SHP77 (cell line): ENCODE data around the gene SUFU.
"Not testable (repeated sequence)": the region's sequence is repeated elsewhere in the genome, so short reads cannot be mapped to it uniquely, and the experiment has no call there.

Experiments used
- DNase-seq, 2 experiments: peaks; one replicate each; lab custom pipeline; 2025; lab: John Stamatoyannopoulos, UW

SUFU gene

DNA sequence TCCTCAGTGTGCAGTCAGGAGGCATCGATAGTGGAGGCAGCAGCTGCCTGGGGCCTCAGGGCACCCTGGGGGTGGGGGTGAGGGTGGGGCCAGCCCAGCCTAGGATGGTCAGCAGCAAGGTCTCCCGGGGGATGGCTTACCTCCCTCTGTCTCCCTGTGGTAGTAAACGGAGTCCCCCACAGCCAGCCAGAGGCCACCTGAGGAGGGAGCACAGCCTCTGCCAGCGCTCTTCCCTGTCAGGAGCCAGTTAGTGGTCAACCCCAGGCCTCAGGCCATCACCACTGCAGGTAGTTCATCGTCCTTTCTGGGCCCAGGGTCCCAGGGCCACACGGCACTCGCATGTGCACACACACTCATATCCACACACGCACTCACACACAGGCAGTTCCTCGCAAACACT lies 23.4 kb upstream of the SUFU start:
- DNase-seq, result no peak

DNA sequence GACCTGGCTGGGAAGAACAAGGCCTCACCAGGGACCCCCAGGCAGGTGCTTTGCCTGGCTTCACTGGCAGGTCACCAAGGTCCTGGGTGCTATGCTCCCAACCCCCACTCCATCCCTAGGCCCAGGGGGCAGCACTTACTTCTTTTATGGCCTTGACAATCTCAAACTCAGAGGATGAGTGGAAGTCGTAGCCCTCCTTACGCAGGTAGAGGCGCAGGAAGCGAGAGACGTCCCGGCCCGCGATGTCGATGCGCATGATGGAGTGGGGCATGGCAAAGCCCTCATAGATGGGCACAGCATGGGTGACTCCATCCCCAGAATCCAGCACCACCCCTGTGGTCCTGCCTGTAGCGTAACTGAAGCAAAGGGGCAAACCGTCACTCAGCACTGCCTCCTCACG lies 19.8 kb upstream of the SUFU start:
- DNase-seq, result no peak

DNA sequence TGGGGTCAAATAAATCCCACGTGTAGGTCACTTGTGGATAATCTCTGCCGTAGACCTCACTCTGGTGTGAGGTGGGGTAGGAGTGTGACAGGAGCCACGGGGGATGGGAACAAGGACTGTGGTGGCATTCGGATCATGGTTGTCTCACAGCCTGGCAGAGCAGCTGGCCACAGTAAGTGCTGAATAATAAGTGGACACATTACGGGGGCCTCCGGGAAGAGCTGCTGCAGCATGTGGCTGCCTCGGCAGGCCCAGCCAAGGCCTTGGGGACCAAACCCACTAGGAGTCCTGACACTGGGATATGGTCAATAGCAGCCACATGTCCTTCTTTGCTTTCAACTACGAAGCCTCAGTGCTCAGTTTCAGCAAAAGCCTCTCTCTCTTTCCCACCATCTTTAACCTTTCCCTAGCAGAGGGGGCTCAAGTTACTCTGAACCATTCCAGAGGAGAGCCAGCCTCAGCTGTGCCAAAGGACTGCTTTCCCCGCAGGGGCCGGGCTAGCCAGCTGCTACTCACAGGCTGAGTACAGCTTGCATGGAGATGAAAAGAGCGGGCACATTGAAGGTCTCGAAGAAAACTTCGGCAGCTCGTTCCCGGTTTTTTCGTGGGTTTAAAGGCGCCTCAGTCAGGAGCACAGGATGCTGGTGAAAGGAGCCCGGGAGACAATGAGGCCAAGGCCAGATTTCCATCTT lies 18.5 kb upstream of the SUFU start:
- DNase-seq, result no peak

DNA sequence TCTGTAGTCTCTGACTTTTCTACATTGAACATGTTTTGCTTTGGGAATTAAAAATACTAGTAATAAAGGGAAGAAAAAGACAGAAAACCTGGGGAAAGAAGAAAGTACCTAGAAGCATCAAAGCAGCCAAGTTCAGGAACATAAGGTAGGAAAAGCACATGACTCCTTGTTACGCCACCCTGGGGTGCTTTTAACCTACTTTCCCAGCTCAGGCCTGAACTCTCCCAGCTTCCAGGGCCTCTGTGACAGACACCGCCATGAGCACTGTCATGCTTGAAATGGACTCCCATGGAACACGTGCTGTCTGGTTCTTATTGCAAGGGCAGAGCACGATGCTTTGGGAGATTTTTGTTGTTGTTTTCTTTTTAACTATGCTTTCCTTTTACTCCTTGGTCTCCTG lies 12.6 kb upstream of the SUFU start:
- DNase-seq, result no peak

DNA sequence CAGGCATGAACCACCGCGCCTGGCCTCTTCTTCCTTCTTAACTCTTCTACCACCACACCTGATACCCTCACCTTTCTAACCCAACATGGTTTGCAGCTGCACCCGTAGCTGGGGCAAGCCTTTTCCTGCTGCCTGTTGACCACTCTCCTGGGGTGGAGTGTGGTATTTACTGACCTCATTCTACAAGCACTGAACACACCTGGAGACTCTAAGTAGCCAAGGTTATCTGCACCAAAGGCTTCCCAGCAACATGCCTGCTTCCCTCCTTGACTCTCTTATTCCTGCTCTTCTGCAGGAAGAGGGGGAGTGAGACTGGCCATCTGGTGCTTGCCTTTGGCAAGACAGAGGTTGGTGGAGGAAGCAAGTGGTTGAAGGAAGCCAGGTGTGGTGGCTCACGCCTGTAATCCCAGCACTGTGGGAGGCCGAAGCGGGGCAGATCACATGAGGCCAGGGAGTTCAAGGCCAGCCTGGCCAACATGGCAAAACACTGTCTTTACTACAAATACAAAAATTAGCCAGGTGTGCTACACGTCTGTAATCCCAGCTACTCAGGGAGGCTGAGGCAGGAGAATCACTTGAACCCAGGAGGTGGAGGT lies 11.3 kb upstream of the SUFU start:
- DNase-seq, result no peak

DNA sequence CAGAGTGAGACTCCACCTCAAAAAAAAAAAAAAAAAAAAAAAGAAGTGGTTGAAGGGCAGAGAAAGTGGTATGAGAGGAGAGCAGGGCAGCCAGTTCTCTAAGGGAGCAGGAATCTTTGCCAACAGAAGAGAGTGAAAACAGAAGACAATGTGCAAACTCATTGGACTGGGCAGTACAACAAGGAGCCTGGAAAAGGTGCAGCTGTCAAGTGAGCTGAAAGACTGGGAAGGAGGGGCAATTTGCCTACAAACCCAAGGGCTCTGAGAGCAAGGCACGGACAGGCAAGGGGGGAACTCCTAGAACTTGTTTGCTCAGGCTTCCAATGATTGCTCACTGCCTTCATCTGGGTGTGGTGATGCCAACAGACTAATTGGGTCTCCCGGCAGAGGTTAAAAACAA lies 10.8 kb upstream of the SUFU start:
- peak in 1 of 2 experiments; percentile 6 for DNase-seq

DNA sequence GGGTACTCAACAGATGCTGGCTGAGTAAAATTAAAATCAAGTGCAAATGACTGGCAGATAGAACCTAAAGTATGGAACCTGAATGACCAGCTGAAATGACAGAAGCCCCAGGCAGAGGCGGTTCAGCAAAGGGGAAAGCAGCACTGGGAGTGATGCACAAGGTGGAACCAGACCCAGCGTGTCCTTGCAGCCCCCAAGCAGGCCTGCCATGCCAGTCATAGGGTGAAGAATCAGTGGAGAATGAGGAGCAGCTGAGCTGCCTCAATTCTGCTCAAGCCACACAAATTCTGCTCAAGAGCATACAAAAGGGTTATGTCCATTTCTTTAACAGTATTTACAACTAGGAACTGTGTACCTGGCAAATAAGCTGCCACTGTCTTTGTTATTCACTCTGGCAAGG lies 10.0 kb upstream of the SUFU start:
- DNase-seq, result no peak

DNA sequence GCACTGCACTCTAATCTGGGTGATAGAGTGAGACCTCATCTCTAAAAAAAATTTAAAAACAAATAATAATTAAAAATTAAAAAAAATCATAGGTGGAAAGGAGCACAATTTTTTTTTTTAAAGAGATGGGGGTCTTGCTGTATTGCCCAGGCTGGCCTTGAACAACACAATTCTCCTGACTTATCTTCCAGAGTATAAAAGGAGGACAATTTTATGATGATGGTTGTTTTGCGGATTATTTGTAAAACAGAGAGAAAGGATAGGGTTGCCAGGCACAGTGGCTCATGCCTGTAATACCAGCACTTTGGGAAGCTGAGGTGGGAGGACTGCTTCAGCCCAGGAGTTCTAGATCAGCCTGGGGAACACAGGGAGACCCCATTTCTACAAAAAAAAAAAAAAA lies 6.2 kb upstream of the SUFU start:
- DNase-seq, result no peak

DNA sequence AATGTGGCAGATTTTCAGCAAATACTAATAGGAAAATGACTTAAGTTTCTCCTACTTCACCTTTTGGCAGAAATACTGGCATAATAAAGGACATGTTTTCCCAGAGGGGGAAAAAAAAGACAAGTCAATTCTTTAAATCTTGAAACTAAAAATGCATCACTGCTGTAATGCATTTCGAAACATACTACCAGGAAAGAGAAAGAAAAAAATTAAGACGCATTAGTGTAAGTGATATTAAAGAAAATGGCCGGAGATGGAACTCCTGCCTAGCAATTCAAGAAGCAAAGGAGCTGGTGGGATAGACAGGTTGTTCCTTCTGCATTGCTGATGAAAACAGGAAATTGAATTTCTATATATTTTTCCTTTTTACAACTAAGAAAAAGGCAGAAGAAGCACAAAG lies 4.4 kb upstream of the SUFU start:
- no peak for DNase-seq

DNA sequence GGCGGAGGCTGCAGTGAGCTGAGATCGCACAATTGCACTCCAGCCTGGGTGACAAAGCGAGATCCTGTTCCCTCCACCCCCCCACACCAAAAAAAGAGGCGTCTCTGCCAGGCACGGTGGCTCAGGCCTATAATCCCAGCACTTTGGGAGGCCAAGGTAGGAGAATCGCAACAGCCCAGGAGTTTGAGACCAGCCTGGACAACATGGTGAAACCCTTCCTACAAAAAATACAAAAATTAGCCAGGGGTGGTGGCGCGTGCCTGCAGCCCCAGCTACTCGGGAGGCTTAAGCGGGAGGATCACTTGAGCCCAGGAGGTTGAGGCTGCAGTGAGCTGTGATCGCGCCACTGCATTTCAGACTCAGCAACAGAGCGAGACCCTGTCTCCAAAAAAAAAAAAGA lies 3.1 kb upstream of the SUFU start:
- not testable (repeated sequence) for DNase-seq

DNA sequence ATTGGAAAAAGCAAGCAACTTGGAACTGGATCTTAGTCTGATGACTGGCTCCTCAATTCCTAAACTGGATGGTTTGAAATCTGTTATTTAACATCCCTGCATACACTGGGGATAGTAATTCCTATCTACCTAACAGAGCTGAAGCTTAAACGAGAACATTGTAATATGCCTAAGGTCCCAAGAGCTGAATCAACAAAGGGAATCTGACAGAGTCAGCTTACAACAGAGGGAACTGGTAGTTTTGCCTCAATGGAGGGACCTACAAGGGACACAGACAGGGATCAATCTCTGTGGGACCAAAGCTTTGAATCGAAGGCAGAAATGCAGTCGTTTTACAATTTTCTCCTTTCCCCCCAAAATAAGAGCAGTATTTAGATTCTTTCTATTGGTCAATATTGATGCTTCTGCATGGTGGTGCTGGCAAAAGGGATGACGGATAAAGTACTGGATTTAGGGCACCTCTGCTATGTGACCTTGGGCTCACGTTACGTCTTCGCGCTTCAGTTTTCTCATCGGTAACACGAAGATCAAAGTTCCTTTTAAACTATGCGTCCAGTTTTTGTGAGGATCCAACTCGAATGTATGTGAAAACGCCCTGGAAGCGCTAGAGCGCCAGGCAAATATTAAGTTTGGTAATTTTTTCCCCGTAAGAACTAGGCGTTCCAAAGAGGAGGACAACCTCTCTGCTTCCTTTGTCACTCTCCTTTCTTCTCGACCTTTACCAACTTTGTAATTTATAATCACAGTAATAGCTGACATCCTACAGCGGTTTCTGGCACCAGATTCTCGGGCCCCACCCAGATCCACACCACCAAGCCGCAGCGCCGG lies 2.4 kb upstream of the SUFU start:
- no peak for DNase-seq

DNA sequence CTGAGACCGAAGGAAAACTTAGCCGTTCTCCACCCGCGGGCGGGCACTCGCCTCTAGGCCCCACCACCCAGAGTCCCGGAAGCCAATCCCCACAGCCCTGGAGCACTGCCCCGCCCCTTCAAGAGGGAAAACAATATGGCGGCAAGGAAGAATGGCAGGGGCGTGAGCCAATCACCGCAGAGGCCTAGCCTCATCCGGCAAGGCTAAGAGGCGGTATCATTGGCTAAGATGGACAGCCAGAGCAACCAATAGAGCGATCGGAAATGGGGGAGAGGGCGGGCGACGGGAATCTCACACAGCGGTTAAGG lies 1.8 kb upstream of the SUFU start:
- peak; percentile 97 to 99 for DNase-seq

DNA sequence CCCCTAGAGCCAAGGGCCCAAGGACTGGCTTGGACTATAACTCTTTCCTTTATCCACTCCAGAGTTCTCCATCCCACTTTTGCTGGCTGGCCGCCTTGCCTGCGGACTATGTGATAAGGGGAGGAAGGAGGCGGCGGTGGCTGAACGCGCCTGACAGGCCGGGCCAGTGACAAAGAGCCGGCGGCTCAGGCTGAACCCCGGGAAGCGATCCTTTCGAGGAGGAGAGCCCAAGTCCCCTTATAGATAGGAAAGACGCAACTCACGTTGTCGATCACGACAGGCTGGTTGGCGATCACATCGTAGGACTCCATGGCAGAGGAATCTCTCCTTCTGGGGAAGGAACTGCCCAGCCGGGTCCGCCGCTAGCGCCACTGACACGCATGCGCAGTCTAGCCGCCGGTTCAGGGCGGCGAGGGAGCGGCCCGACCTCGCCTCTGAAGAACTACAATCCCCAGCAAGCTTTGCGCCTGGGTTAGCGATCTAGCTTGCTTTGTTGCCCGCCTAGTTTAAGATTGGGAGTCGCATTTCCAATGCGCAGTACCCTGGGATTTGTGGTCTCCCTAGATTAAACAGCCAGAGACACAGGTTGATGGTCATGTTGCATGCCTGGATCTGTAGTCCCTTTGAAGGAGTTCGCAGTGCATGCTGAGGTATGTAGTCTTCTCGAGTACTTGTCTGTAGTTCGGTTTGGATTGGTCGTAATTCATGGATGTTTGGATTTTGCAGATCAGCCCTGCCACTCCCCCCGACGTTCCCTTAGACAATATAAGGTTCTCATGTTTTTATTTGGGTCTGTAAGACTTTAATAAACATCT lies 1.2 kb upstream of the SUFU start, which contains the start of gene ACTR1A:
TSS of gene ACTR1A (minus strand) at position 376 of the 815 bp plus-strand sequence. CDS start at position 311, 65 bp downstream.
- DNase-seq, result peak; percentile 99

DNA sequence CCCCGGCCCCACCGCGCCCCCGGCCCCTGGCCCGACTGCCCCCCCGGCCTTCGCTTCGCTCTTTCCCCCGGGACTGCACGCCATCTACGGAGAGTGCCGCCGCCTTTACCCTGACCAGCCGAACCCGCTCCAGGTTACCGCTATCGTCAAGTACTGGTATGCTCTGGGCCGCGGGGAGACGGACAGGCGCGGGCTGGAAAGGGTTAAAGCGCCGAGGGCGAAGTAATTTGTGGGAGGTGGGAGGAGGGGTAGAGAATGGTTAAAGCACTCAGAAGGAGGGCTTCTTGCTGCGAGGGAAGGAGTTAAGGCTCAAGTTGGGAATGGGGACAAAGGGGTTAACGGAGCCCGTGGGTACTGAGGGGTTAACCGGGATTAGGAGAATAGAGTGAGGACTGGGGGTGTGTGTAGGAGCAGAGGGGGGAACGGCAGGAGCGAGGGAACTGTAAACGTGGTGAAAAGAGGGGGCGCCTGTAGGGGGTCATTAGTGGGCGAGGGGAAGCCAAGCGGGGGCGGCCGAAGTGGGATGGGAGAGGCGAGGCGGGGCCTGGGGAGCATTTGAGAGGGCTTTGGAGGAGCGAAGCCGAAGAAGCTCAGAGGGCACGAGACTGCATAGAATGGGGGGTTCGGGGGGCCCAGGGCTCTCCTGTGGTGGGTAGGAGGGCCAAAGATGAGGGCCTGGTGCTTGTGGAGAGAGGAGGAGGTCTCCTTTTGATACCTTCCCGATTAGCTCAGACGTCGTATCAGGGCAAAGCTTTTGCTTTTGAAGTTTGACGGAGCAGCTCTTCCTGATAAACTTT lies 605 bp downstream of the SUFU start:
- no peak for DNase-seq

DNA sequence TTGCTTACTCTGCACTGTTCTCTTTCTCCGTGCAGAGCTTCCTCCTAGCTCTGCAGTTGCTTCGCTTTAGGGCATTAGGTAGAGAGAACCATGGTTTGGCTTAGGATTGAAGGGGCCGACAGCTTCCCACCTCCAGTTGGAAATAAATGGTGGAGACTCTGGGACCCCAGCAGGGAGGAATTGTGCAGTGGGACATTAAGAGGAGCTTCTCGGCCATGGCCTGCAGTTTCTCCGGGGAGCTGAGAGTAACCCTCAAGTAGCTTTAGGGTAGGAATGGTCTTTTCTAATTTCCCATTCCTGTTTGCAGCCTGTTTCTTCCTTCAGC lies 1.2 kb downstream of the SUFU start:
- no peak for DNase-seq

DNA sequence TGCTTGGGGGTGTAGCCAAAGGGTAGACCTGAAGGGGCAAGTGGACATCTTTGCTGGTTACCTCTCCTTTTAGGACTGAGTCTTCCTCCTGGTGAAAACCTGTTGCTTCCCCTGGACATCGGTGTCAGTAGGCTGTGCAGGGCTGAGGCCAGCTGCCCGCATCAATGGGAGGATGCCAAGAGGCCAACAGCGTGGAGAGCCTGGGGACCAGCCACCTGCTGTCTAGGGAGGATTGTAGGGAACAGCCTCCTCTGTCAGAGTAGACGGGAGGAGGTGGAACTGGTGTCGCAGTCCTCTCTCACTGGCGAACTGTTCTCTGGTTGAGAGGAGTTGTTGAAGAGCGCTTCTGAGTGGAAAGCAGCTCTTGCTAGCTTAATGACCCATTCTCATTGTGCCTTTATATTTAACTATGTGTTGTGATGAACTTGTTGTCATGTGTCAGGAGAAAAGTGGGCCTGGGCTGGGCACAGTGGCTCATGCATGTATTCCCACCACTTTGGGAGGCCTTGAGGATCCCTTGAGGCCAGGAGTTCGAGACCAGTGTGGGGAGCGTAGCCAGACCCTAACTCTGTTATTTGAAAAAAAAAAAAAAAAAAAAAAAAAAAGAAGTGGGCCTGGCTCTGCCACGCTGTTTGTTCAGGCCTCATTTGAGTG lies 1.8 kb downstream of the SUFU start:
- DNase-seq, result peak; percentile 23 to 53

DNA sequence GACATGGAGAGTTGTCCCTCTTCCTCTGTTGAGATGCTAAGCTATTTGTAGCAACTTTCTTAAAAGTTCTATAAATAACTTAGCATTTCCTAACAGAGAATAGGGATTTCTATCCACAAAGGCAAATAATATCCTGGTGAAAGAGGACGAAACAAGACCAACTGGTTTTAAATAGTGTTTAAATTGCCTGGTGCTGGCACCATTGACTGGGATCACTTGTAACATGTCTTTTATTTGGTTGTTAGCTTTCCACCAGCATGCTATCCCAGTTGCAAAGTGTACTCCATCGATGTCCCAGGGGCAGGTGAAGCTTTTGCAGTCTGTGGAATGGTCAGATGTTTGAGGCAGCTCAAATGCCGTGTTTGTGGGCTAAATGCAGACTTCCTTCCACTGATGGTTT lies 3.7 kb downstream of the SUFU start:
- no peak for DNase-seq

DNA sequence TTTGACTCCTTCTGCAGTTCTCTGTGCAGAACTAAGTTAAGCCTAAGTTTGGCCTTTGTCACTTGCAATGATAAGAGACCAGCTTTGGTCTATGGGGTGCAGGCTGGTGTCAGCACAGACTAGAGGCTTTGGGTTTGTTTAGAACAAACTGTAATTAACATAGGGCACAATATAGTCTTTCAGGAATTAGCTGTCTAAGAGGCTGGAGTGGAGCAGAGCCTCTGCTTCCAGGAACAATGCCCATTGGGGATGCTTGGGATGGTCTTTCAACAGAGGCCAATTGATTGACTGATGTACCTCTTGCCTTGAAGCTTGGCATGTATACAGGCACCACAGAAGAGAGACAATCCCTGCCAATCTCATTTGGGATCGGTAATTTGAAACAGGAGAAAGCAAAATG lies 4.7 kb downstream of the SUFU start:
- DNase-seq, result no peak

DNA sequence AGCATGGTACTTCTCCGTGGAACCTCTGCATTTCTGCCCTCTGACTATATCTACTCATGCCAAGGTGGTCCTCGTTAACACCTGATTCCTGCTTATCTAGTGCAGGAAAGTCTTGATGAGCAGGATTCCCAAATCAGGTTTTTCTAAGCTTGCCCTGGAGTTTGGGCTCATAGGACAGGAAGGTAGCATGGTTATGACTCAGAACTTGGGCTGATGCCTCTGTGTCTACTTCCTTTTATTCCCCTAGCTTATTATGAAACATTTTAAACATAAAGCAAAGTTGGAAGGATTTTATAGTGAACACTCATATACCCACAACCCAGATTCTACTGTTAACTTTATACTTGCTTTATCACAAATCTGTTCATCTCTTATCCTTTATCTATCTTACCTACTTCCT lies 5.6 kb downstream of the SUFU start:
- DNase-seq, result no peak

DNA sequence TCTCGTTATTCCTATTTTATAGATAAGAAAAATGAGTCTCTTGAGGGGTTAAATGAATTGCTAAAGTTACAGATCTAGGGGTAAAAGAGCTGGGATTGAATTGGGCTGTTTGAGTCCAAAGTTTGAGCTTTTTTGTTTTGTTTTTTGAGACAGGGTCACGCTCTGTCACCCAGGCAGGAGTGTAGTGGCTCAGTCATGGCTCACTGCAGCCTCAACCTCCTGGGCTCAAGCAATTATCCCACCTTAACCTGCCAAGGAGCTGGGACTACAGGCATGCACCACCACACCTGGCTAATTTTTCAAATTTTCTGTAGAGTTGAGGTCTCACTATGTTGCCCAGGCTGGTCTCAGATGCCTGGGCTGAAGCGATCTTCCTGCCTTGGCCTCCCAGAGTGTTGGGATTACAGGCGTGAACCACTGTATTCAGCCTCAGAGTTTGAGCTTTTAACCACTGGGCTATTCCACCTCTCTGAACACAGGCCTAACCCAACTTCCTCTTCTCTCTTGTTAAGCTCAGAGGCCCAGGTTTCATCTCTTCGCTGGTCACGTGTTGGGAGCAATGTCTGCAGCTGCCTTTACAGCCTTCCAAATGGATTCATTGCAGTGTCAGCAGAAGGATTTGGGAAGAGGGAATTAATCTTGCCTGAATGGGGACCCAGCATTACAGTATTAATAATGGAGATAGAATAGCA lies 8.0 kb downstream of the SUFU start:
- no peak for DNase-seq
